Vagina (tissue), 2 donors: Measurements from ENCODE around the gene BRD3. TPM values are rescaled to one million over a fixed set of nuclear protein-coding genes. Genes with fewer than 3 reads are reported as not detected.

Experiments
- DNase-seq, 2 donors: peaks; one replicate each; pipeline ENCODE4 v3.0.0-alpha.2; 2017; ENCODE audit errors: extremely low spot score in 2 of 2
- H3K27ac ChIP-seq: fragments of 200-600 bp; sonication (generic); one replicate; pipeline ENCODE4 v1.5.1; 2019
- H3K27me3 ChIP-seq: fragments of 200-600 bp; sonication (generic); one replicate; pipeline ENCODE4 v1.5.1; 2019
- H3K36me3 ChIP-seq, 2 donors: fragments of 200-600 bp; sonication (generic); one replicate each; pipeline ENCODE4 v1.5.1; 2017 to 2019
- H3K4me1 ChIP-seq: fragments of 200-600 bp; sonication (generic); one replicate; pipeline ENCODE4 v1.5.1; 2019
- H3K4me3 ChIP-seq, 2 donors: fragments of 200-600 bp; sonication (generic); 1 replicate in 1 of 2; 2 replicates in 1 of 2; pipeline ENCODE4 v1.5.1; 2016 to 2019
- H3K9me3 ChIP-seq: fragments of 200-600 bp; sonication (generic); one replicate; pipeline ENCODE4 v1.5.1; 2019
- CTCF ChIP-seq, 3 experiments: fragments of 450-650 bp in 2 of 3; fragments of 200-600 bp in 1 of 3; sonication (generic) in 1 of 3; IDR thresholded peaks; one replicate each; pipeline ENCODE4 v1.5.1; 2017 to 2019; ENCODE audit warnings: antibody characterized with exemption in 3 of 3, mild to moderate bottlenecking in 2 of 3, moderate library complexity in 2 of 3
- POLR2A ChIP-seq, 2 donors: fragments of 450-650 bp; IDR thresholded peaks; one replicate each; pipeline ENCODE4 v1.6.1; 2017; ENCODE audit warnings: antibody characterized with exemption in 2 of 2, mild to moderate bottlenecking in 2 of 2, moderate library complexity in 2 of 2
- POLR2AphosphoS5 ChIP-seq, 2 donors: sonication (generic); formaldehyde crosslinking; IDR thresholded peaks; one replicate each; pipeline ENCODE4 v1.9.0; 2017; ENCODE audit warnings: antibody characterized with exemption in 2 of 2, mild to moderate bottlenecking in 2 of 2, low read depth in 1 of 2; ENCODE audit not compliant: insufficient read depth in 1 of 2
- intact Hi-C: fragments of 100-400 bp; cut with DNase I; formaldehyde crosslinking; loops from one replicate; pipeline ENCODE4 v1.15.1; 2023
- total RNA-seq: library from RNA; depleted of rRNA; stranded (reverse); fragments of >200 nt; gene quantifications from one replicate; pipeline ENCODE4 v1.2.3, GENCODE V29; 2016

BRD3 gene
- total RNA-seq, 1 donor from 2014 or later: 20.4 TPM

- intact Hi-C loops: no loop called here
- Histone ChIP-seq H3K4me3 (no peak overlapping the region), H3K27ac (no peak overlapping the region), H3K4me1 (peaks cover 14% of the 10 kb centered on the region), H3K27me3 (no peaks in the 10 kb centered on the region), H3K36me3 (no peaks in the 10 kb centered on the region), H3K9me3 (no peaks in the 10 kb centered on the region)
- no peak for DNase-seq
- TF ChIP-seq POLR2A (IDR thresholded peaks at IDR 0.05): no peak
- no peak for TF ChIP-seq CTCF (IDR thresholded peaks at IDR 0.05)
- TF ChIP-seq POLR2AphosphoS5 (IDR thresholded peaks at IDR 0.05; ENCODE audit: insufficient read depth in 1 of 2, low read depth in 1 of 2): no peak
These were observed 80.4 kb downstream of the BRD3 start for GRCh38 chr9:133987446-133987788.

GRCh38 chr9:133986774-133987445 lies 80.9 kb downstream of the BRD3 start:
- Histone ChIP-seq H3K4me1 (peaks cover 14% of the 10 kb centered on the region), H3K27me3 (no peaks in the 10 kb centered on the region), H3K27ac (no peak overlapping the region), H3K9me3 (no peaks in the 10 kb centered on the region), H3K4me3 (no peak overlapping the region), H3K36me3 (no peaks in the 10 kb centered on the region)
- intact Hi-C loops: no loop called here
- no peak for DNase-seq
- TF ChIP-seq POLR2AphosphoS5 (IDR thresholded peaks at IDR 0.05; ENCODE audit: insufficient read depth in 1 of 2, low read depth in 1 of 2): no peak
- TF ChIP-seq CTCF (IDR thresholded peaks at IDR 0.05): no peak
- no peak for TF ChIP-seq POLR2A (IDR thresholded peaks at IDR 0.05)

DNA sequence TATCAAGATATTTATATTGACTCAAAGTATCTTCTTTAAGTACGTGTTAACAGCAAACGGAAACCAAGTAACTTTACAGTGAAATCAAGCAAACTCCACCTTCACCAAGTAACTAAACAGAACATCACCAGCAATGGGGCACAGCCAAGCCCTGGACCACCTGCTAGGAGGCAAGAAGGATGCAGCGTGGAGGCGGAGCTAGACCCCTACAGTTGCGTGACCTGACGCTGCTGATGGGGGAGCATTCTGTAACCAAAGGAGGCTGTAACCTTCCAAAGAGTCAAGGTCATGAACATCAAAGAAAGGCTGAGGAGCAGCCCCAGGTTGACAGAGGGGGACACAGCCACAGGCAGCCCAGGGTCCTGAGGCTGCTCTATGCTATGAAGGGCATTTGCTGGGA lies 81.8 kb downstream of the BRD3 start:
- H3K4me1 ChIP-seq: peaks cover 12% of the 10 kb centered on the region
- no peaks in the 10 kb centered on the region for H3K9me3 ChIP-seq
- no peak for DNase-seq
- H3K4me3 ChIP-seq: no peak overlapping the region
- no peaks in the 10 kb centered on the region for H3K36me3 ChIP-seq
- H3K27ac ChIP-seq: no peak overlapping the region
- TF ChIP-seq CTCF (IDR thresholded peaks at IDR 0.05): no peak
- TF ChIP-seq POLR2AphosphoS5 (IDR thresholded peaks at IDR 0.05; ENCODE audit: insufficient read depth in 1 of 2, low read depth in 1 of 2): no peak
- no peak for TF ChIP-seq POLR2A (IDR thresholded peaks at IDR 0.05)
- intact Hi-C loops: no loop called here
- H3K27me3 ChIP-seq: no peaks in the 10 kb centered on the region

DNA sequence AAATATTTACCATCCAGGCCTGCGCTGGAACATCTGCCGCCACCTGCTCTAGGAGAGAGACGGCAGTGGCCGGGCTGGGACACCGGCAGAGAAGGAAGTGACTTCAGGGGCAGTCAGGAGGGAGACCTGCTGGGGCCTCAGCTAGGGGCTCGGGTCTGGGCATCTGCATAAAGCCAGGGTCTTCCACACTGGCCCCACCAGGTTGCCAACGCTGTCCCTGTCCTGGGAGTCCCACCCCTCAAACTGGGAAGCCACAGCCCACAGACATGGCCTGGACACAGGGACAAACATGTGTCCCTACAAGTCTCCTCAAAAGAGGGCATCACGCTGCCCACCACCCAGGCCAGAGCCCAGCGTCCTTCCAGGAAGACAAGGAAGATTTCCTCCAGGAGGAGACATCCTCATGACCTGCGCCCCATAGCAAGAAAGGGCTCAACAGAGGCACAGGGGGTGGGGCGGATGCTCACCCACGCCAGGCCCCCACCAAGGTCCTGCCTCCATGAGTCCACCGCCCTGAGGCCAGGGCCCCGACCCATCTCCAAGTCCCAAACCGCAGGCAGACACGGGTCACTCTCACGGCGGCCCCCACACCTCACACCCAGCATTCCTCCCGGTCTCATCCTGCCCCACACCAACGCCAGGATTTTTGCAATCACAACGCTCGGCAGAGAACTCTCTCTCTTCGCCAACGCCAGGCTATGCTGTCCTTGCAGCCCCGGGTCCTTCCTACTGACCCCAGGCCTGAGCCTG lies 84.7 kb downstream of the BRD3 start:
- intact Hi-C loops: no loop called here

More for the DNA sequence above, 84.7 kb downstream of the BRD3 start:
- no peak overlapping the region for H3K4me3 ChIP-seq
- H3K4me1 ChIP-seq: peaks cover 21% of the 10 kb centered on the region
- no peak overlapping the region for H3K27ac ChIP-seq
- no peaks in the 10 kb centered on the region for H3K36me3 ChIP-seq
- H3K9me3 ChIP-seq: no peaks in the 10 kb centered on the region
- H3K27me3 ChIP-seq: no peaks in the 10 kb centered on the region
- no peak for DNase-seq
- no peak for TF ChIP-seq CTCF (IDR thresholded peaks at IDR 0.05)
- TF ChIP-seq POLR2AphosphoS5 (IDR thresholded peaks at IDR 0.05; ENCODE audit: insufficient read depth in 1 of 2, low read depth in 1 of 2): no peak
- TF ChIP-seq POLR2A (IDR thresholded peaks at IDR 0.05): no peak
